Measurements from ENCODE around the gene FAM180B.

- TF ChIP-seq, protein P1, sequence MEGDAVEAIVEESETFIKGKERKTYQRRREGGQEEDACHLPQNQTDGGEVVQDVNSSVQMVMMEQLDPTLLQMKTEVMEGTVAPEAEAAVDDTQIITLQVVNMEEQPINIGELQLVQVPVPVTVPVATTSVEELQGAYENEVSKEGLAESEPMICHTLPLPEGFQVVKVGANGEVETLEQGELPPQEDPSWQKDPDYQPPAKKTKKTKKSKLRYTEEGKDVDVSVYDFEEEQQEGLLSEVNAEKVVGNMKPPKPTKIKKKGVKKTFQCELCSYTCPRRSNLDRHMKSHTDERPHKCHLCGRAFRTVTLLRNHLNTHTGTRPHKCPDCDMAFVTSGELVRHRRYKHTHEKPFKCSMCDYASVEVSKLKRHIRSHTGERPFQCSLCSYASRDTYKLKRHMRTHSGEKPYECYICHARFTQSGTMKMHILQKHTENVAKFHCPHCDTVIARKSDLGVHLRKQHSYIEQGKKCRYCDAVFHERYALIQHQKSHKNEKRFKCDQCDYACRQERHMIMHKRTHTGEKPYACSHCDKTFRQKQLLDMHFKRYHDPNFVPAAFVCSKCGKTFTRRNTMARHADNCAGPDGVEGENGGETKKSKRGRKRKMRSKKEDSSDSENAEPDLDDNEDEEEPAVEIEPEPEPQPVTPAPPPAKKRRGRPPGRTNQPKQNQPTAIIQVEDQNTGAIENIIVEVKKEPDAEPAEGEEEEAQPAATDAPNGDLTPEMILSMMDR (IDR thresholded peaks at IDR 0.05; ENCODE audit: poor library complexity, severe bottlenecking), result no peak
- TF ChIP-seq TAF1 (IDR thresholded peaks at IDR 0.05; ENCODE audit: low read depth), result no peak
- no peak for TF ChIP-seq EP300 (conservative IDR thresholded peaks at IDR 0.05; ENCODE audit: poor library complexity, severe bottlenecking)
- no peak for TF ChIP-seq SMC3 (conservative IDR thresholded peaks at IDR 0.05; ENCODE audit: poor library complexity)
- no peak for TF ChIP-seq EZH2 (IDR thresholded peaks at IDR 0.05; ENCODE audit: borderline replicate concordance, insufficient read depth, low read length, poor library complexity, severe bottlenecking)
- TF ChIP-seq RAD21 (conservative IDR thresholded peaks at IDR 0.05), result no peak
These were observed 5.3 kb downstream of the FAM180B start for GRCh38 chr11:47591764-47592163.
